A673 (cell line): ENCODE data around the gene BCAM. TPM values are rescaled to one million over a fixed set of nuclear protein-coding genes. Genes with fewer than 3 reads are reported as not detected.

Experiments
- BruUV-seq: library from RNA; stranded (reverse); fragments of 400-500 nt; replicated peaks from 2 replicates; lab custom pipeline; 2021; lab: Mats Ljungman, UMichigan
- CTCF ChIA-PET: fragments of 300-600 bp; sonication (Branson Sonifier 250); formaldehyde crosslinking; loops from one replicate; lab custom pipeline; 2022; ENCODE audit warnings: antibody characterized with exemption; lab: Charles Lee
- POLR2A ChIA-PET: fragments of 300-600 bp; sonication (Branson Sonifier 250); formaldehyde crosslinking; loops from one replicate; lab custom pipeline; 2022; ENCODE audit warnings: antibody characterized with exemption; ENCODE audit not compliant: low non-redundant PET; lab: Charles Lee
- DNase-seq: peaks from one replicate; pipeline ENCODE4 v3.0.0-alpha.2; 2015; ENCODE audit warnings: low spot score
- H3K27ac ChIP-seq: fragments of 200-600 bp; sonication (generic); 2 replicates; pipeline ENCODE4 v1.5.1; 2016; ENCODE audit warnings: mixed run types, low read depth, mild to moderate bottlenecking, mixed read lengths, antibody characterized with exemption, low read length; ENCODE audit not compliant: poor library complexity, severe bottlenecking
- H3K27me3 ChIP-seq: fragments of 200-600 bp; sonication (generic); replicated peaks from 2 replicates; pipeline ENCODE4 v1.6.1; 2017; ENCODE audit warnings: mixed run types, low read depth, mild to moderate bottlenecking, mixed read lengths, antibody characterized with exemption, low read length; ENCODE audit not compliant: insufficient read depth, poor library complexity
- H3K36me3 ChIP-seq: fragments of 200-600 bp; sonication (generic); 2 replicates; pipeline ENCODE4 v1.6.1; 2016; ENCODE audit warnings: mixed run types, mild to moderate bottlenecking, mixed read lengths, antibody characterized with exemption, low read length; ENCODE audit not compliant: insufficient read depth, poor library complexity, severe bottlenecking
- H3K4me1 ChIP-seq: fragments of 200-600 bp; sonication (generic); 2 replicates; pipeline ENCODE4 v1.6.1; 2017; ENCODE audit warnings: mixed run types, mild to moderate bottlenecking, mixed read lengths, antibody characterized with exemption, low read length; ENCODE audit not compliant: insufficient read depth, poor library complexity, severe bottlenecking
- H3K4me3 ChIP-seq: fragments of 200-600 bp; sonication (generic); 2 replicates; pipeline ENCODE4 v1.5.1; 2016; ENCODE audit warnings: low read depth, mixed run types, mild to moderate bottlenecking, mixed read lengths, low read length; ENCODE audit not compliant: poor library complexity, severe bottlenecking
- H3K9me3 ChIP-seq: fragments of 200-600 bp; sonication (generic); 2 replicates; pipeline ENCODE4 v1.6.1; 2016; ENCODE audit warnings: mixed run types, low read depth, mild to moderate bottlenecking, mixed read lengths, antibody characterized with exemption, low read length; ENCODE audit not compliant: poor library complexity, severe bottlenecking
- CTCF ChIP-seq: fragments of 300-800, 200-600 bp; sonication (generic); conservative IDR thresholded peaks from 2 replicates; pipeline ENCODE4 v1.5.1; 2017; ENCODE audit warnings: low read depth, mild to moderate bottlenecking, antibody characterized with exemption, low read length, moderate library complexity, mixed read lengths
- EZH2 ChIP-seq: fragments of 200-600 bp; sonication (generic); IDR thresholded peaks from 2 replicates; pipeline ENCODE4 v1.6.1; 2017; ENCODE audit warnings: borderline replicate concordance, low read depth, mild to moderate bottlenecking, mixed read lengths, antibody characterized with exemption, low read length; ENCODE audit not compliant: poor library complexity, severe bottlenecking
- intact Hi-C: fragments of 100-400 bp; cut with micrococcal nuclease; formaldehyde crosslinking; loops from one replicate; pipeline ENCODE4 v1.10.0; 2022; ENCODE audit not compliant: unreplicated experiment
- total RNA-seq: library from RNA; stranded (reverse); gene quantifications from 2 replicates; pipeline ENCODE4 v1.2.3, GENCODE V29; 2021

BCAM gene
- total RNA-seq, 1 experiment from 2014 or later, result 3.4 TPM

- Histone ChIP-seq H3K9me3 (no peaks in the 10 kb centered on the region), H3K36me3 (no peaks in the 10 kb centered on the region), H3K27ac (no peak overlapping the region), H3K4me3 (no peak overlapping the region), H3K4me1 (peaks cover 4% of the 10 kb centered on the region), H3K27me3 (no peaks in the 10 kb centered on the region)
- TF ChIP-seq CTCF (no peak), EZH2 (no peak)
- BruUV-seq, result no TSS peak
- ChIA-PET CTCF (no interaction called here), POLR2A (no interaction called here)
- DNase-seq, result no peak
- intact Hi-C loops, result no loop called here
These were observed 14.3 kb upstream of the BCAM start for GRCh38 chr19:44794610-44795009.

- no TSS peak for BruUV-seq
- intact Hi-C loops, result no loop called here
These were observed 13.4 kb upstream of the BCAM start for GRCh38 chr19:44795398-44795987.

GRCh38 chr19:44796701-44797115 is 12.2 kb upstream of the BCAM start:
- POLR2A ChIA-PET, result no interaction called here
- no peak for DNase-seq
- Histone ChIP-seq H3K4me3 (no peak overlapping the region), H3K27ac (no peak overlapping the region), H3K4me1 (peaks cover 4% of the 10 kb centered on the region), H3K9me3 (no peaks in the 10 kb centered on the region), H3K36me3 (no peaks in the 10 kb centered on the region), H3K27me3 (no peaks in the 10 kb centered on the region)
- no TSS peak for BruUV-seq
- CTCF ChIA-PET, result no interaction called here
- TF ChIP-seq EZH2, result no peak
- TF ChIP-seq CTCF, result no peak
- intact Hi-C loops, result no loop called here

More at GRCh38 chr19:44795398-44795987, 13.4 kb upstream of the BCAM start:
- Histone ChIP-seq H3K27ac (no peak overlapping the region), H3K4me1 (peaks cover 4% of the 10 kb centered on the region), H3K36me3 (no peaks in the 10 kb centered on the region), H3K27me3 (no peaks in the 10 kb centered on the region), H3K9me3 (no peaks in the 10 kb centered on the region), H3K4me3 (no peak overlapping the region)
- no peak for TF ChIP-seq CTCF
- no peak for TF ChIP-seq EZH2
- ChIA-PET POLR2A (no interaction called here), CTCF (interaction anchor here (0.6 to 0.7 kb wide), 2 partner anchors 13 to 15 kb away, joined by 3 read pairs; no protein-coding TSS in a partner anchor)
- DNase-seq, result no peak
